H1 (cell line): ENCODE results near the gene FRMPD1. TPM values are rescaled to one million over a fixed set of nuclear protein-coding genes. Genes with fewer than 3 reads are reported as not detected.

Experiments used
- CTCF ChIA-PET: fragments of 300-600 bp; sonication (Branson Sonifier 250); formaldehyde crosslinking; loops from one replicate; lab custom pipeline; 2021; ENCODE audit not compliant: partially characterized antibody; lab: Charles Lee
- POLR2A ChIA-PET: fragments of 300-600 bp; sonication (Branson Sonifier 250); formaldehyde crosslinking; loops from one replicate; lab custom pipeline; 2021; ENCODE audit warnings: inconsistent platforms; ENCODE audit not compliant: partially characterized antibody; lab: Charles Lee
- DNase-seq, 2 experiments: peaks; one replicate each; pipeline versions ENCODE4 v3.0.0 to v3.0.0-alpha.2; 2010 to 2022; ENCODE audit warnings: low spot score in 2 of 2, low read depth in 1 of 2, mixed read lengths in 1 of 2
- FAIRE-seq: peaks from 2 replicates; lab custom pipeline; 2011; peaks lifted over from hg19 to GRCh38; lab: Jason Lieb, UNC
- H2AFZ ChIP-seq: 2 replicates; pipeline ENCODE4 v1.8.1; 2012; ENCODE audit warnings: low read length, inconsistent platforms
- H2AK5ac ChIP-seq: 2 replicates; pipeline ENCODE4 v1.6.1; 2013; ENCODE audit warnings: low read depth, low read length
- H2BK120ac ChIP-seq: replicated peaks from 2 replicates; pipeline ENCODE3; 2013; ENCODE audit warnings: low read depth, low read length, inconsistent platforms
- H2BK12ac ChIP-seq: 2 replicates; pipeline ENCODE4 v1.6.1; 2013; ENCODE audit warnings: low read depth, low read length
- H2BK15ac ChIP-seq: 2 replicates; pipeline ENCODE4 v1.6.1; 2013; ENCODE audit warnings: low read length
- H2BK20ac ChIP-seq: 2 replicates; pipeline ENCODE4 v1.6.1; 2013; ENCODE audit warnings: low read length
- H2BK5ac ChIP-seq: 2 replicates; pipeline ENCODE4 v1.6.1; 2013; ENCODE audit warnings: low read depth, low read length
- H3K14ac ChIP-seq: 2 replicates; pipeline ENCODE4 v1.6.1; 2013; ENCODE audit warnings: inconsistent platforms; ENCODE audit not compliant: insufficient read length
- H3K18ac ChIP-seq: 2 replicates; pipeline ENCODE4 v1.6.1; 2013; ENCODE audit warnings: low read length; ENCODE audit errors: extremely low read depth
- H3K23ac ChIP-seq: 2 replicates; pipeline ENCODE4 v1.6.1; 2013; ENCODE audit warnings: inconsistent platforms; ENCODE audit not compliant: insufficient read length
- H3K23me2 ChIP-seq: 2 replicates; pipeline ENCODE4 v1.6.1; 2013; ENCODE audit warnings: low read depth, low read length
- H3K27ac ChIP-seq: 2 replicates; pipeline ENCODE4 v1.6.1; 2011; ENCODE audit warnings: low read depth, low read length, inconsistent platforms
- H3K27me3 ChIP-seq, 4 experiments: replicated peaks in 1 of 4; 1 replicate in 1 of 4; 2 replicates in 3 of 4; pipeline versions ENCODE4 v1.6.1 to v1.8.1; 2011 to 2013; ENCODE audit warnings: low read length in 3 of 4, mild to moderate bottlenecking in 3 of 4, inconsistent platforms in 2 of 4, mixed read lengths in 2 of 4, moderate library complexity in 1 of 4; ENCODE audit not compliant: control insufficient read depth in 3 of 4, insufficient read depth in 3 of 4; ENCODE audit errors: extremely low read depth in 1 of 4
- H3K36me3 ChIP-seq, 4 experiments: 2 replicates each; pipeline versions ENCODE4 v1.6.1 to v1.8.1; 2011 to 2013; ENCODE audit warnings: mild to moderate bottlenecking in 4 of 4, low read length in 3 of 4, moderate library complexity in 2 of 4, control low read depth in 1 of 4, inconsistent platforms in 1 of 4; ENCODE audit not compliant: insufficient read depth in 4 of 4, control insufficient read depth in 2 of 4
- H3K4ac ChIP-seq: replicated peaks from 2 replicates; pipeline ENCODE3; 2013; ENCODE audit warnings: low read length, low read depth, mixed read lengths, inconsistent platforms; ENCODE audit not compliant: insufficient read length
- H3K4me1 ChIP-seq, 4 experiments: replicated peaks in 1 of 4; 1 replicate in 1 of 4; 2 replicates in 3 of 4; pipeline versions ENCODE4 v1.6.1 to v1.8.1; 2011 to 2013; ENCODE audit warnings: low read length in 3 of 4, inconsistent platforms in 2 of 4, mixed read lengths in 1 of 4; ENCODE audit not compliant: insufficient read depth in 4 of 4, control insufficient read depth in 3 of 4
- H3K4me2 ChIP-seq, 2 experiments: 2 replicates each; pipeline versions ENCODE4 v1.6.1 to v1.8.1; 2011 to 2013; ENCODE audit warnings: low read depth in 2 of 2, low read length in 2 of 2, control low read depth in 1 of 2, inconsistent platforms in 1 of 2, mild to moderate bottlenecking in 1 of 2; ENCODE audit not compliant: insufficient read depth in 1 of 2
- H3K4me3 ChIP-seq, 4 experiments: fragments of 200-600, 300-600 bp in 1 of 4; sonication (generic), shearing (Covaris generic), sonication (Bioruptor Twin) in 1 of 4; 2 replicates each; pipeline versions ENCODE4 v1.5.1 to v1.8.1; 2011 to 2016; ENCODE audit warnings: low read length in 4 of 4, low read depth in 3 of 4, control low read depth in 2 of 4, inconsistent platforms in 2 of 4, mild to moderate bottlenecking in 2 of 4, mixed read lengths in 1 of 4, moderate library complexity in 1 of 4; ENCODE audit not compliant: insufficient read depth in 2 of 4; ENCODE audit errors: extremely low read depth in 1 of 4
- H3K56ac ChIP-seq: replicated peaks from 2 replicates; pipeline ENCODE3; 2013; ENCODE audit warnings: low read depth, mild to moderate bottlenecking, mixed read lengths, low read length, inconsistent platforms; ENCODE audit not compliant: insufficient read length
- H3K79me1 ChIP-seq: 2 replicates; pipeline ENCODE4 v1.6.1; 2013; ENCODE audit warnings: low read depth, low read length, control low read depth
- H3K79me2 ChIP-seq, 2 experiments: 2 replicates each; pipeline versions ENCODE4 v1.6.1 to v1.8.1; 2012 to 2013; ENCODE audit warnings: low read length in 2 of 2, mild to moderate bottlenecking in 2 of 2, inconsistent platforms in 1 of 2; ENCODE audit not compliant: insufficient read depth in 2 of 2, control insufficient read depth in 1 of 2
- H3K9ac ChIP-seq, 4 experiments: replicated peaks in 1 of 4; 1 replicate in 1 of 4; 2 replicates in 3 of 4; pipeline versions ENCODE4 v1.6.1 to v1.8.1; 2011 to 2013; ENCODE audit warnings: low read depth in 3 of 4, low read length in 3 of 4, control low read depth in 2 of 4, mild to moderate bottlenecking in 2 of 4, moderate library complexity in 2 of 4, inconsistent platforms in 1 of 4; ENCODE audit errors: extremely low read depth in 1 of 4
- H3K9me3 ChIP-seq, 2 experiments: 2 replicates each; pipeline versions ENCODE4 v1.6.1 to v1.8.1; 2012 to 2013; ENCODE audit warnings: mild to moderate bottlenecking in 2 of 2, moderate library complexity in 2 of 2, control low read depth in 1 of 2, inconsistent platforms in 1 of 2, low read depth in 1 of 2, low read length in 1 of 2, mixed read lengths in 1 of 2; ENCODE audit not compliant: insufficient read depth in 2 of 2
- H4K20me1 ChIP-seq, 2 experiments: replicated peaks in 1 of 2; 2 replicates each; pipeline versions ENCODE3 to v1.8.1; 2011 to 2013; ENCODE audit warnings: inconsistent platforms in 2 of 2, low read length in 2 of 2, mild to moderate bottlenecking in 1 of 2; ENCODE audit not compliant: insufficient read depth in 2 of 2, control insufficient read depth in 1 of 2
- H4K5ac ChIP-seq: 2 replicates; pipeline ENCODE4 v1.6.1; 2013; ENCODE audit warnings: low read length, low read depth, mixed read lengths, inconsistent platforms; ENCODE audit not compliant: insufficient read length
- H4K8ac ChIP-seq: 2 replicates; pipeline ENCODE4 v1.8.0; 2013; ENCODE audit warnings: mild to moderate bottlenecking, moderate library complexity, low read length, inconsistent platforms; ENCODE audit not compliant: insufficient read depth; ENCODE audit errors: extremely low read depth
- H4K91ac ChIP-seq: replicated peaks from 2 replicates; pipeline ENCODE3; 2013; ENCODE audit warnings: low read length, mixed read lengths, inconsistent platforms; ENCODE audit not compliant: insufficient read length
- CHD1 ChIP-seq: IDR thresholded peaks from 2 replicates; pipeline ENCODE4 v1.6.1; 2012; ENCODE audit warnings: low read depth, low read length, improper control_type of control experiment
- KDM4A ChIP-seq: IDR thresholded peaks from one replicate; pipeline ENCODE4 v1.7.1; 2012; ENCODE audit warnings: low read depth, mild to moderate bottlenecking, moderate library complexity, low read length, inconsistent platforms; ENCODE audit not compliant: severe bottlenecking
- whole genome bisulfite sequencing, 2 experiments: shearing (Covaris generic) in 1 of 2; methylation state at CpG; one replicate each; pipeline versions ENCODE4 v1.1.6 to v1.1.7; 2013 to 2015; ENCODE audit warnings: low lambda C conversion rate in 2 of 2, mixed read lengths in 2 of 2, inconsistent platforms in 1 of 2, low coverage in 1 of 2, missing lambda C conversion rate in 1 of 2; ENCODE audit not compliant: insufficient replicate concordance in 2 of 2, insufficient coverage in 1 of 2, insufficient read length in 1 of 2; ENCODE audit errors: extremely low coverage in 1 of 2, missing lambda C conversion rate in 1 of 2; 5-methylcytosine and 5-hydroxymethylcytosine counted together
- polyA plus RNA-seq, 7 experiments: library from polyadenylated mRNA; depleted of rRNA in 3 of 7; stranded (reverse) in 5 of 7; unstranded in 2 of 7; fragments of >200 nt in 5 of 7; fragments of 200-250 nt in 2 of 7; gene quantifications; 1 replicate in 5 of 7; 2 replicates in 1 of 7; 4 replicates in 1 of 7; pipeline versions ENCODE4 v1.2.1 to v1.2.3, GENCODE V29; 2011 to 2013; ENCODE audit warnings: missing spikeins in 2 of 7, mixed read lengths in 2 of 7
- total RNA-seq: library from RNA; stranded (reverse); fragmentation: NEBNext Ultra II Directional; extraction: Animal tissue kit (Norgen Biotek cat#: 25700); gene quantifications from 2 replicates; pipeline ENCODE4 v1.2.1, GENCODE V29; 2021

Gene FRMPD1
- total and polyA plus RNA-seq, 2 of the 8 experiments (the other 6 are each of a cell fraction or from before 2014, with no cell fraction given), result 0.27 to 0.32 TPM

- Histone ChIP-seq H3K79me1 (no peaks in the 10 kb centered on the region), H3K18ac (no peak overlapping the region), H4K91ac (no peak overlapping the region), H3K27ac (no peak overlapping the region), H2BK20ac (no peak overlapping the region), H3K4me2 (no peak overlapping the region), H3K14ac (no peak overlapping the region), H2BK120ac (no peak overlapping the region), H3K4ac (no peak overlapping the region)
- TF ChIP-seq CHD1, result no peak
- no peak for TF ChIP-seq KDM4A
- TF ChIP-seq, all 59 proteins: peak for 0
- Histone ChIP-seq H4K5ac (no peak overlapping the region), H2BK15ac (no peak overlapping the region), H3K4me3 (no peak overlapping the region), H3K79me2 (no peaks in the 10 kb centered on the region), H3K4me1 (no peaks in the 10 kb centered on the region), H4K20me1 (no peaks in the 10 kb centered on the region), H3K9me3 (no peaks in the 10 kb centered on the region), H3K56ac (no peak overlapping the region), H2BK5ac (no peak overlapping the region), H3K23me2 (no peaks in the 10 kb centered on the region), H3K23ac (no peak overlapping the region), H2AK5ac (no peak overlapping the region), H3K36me3 (no peaks in the 10 kb centered on the region), H3K9ac (no peak overlapping the region), H3K27me3 (no peaks in the 10 kb centered on the region), H4K8ac (no peak overlapping the region), H2AFZ (no peak overlapping the region), H2BK12ac (no peak overlapping the region)
- CTCF ChIA-PET, result no interaction called here
- no peak for DNase-seq
- no peak for FAIRE-seq
- POLR2A ChIA-PET, result no interaction called here
- WGBS, 2 experiments, result 83% methylated on average over 4 of the region's 4 CpGs; no CpG with 5 or more reads in 1 of the 2 experiments
Observed at GRCh38 chr9:37639109-37639762, 11.5 kb upstream of the FRMPD1 start.
